HepG2 (cell line): ENCODE results near the gene ELF1. TPM values are rescaled to one million over a fixed set of nuclear protein-coding genes. Genes with fewer than 3 reads are reported as not detected.

Experiments used
- ARNTL ChIP-seq: sonication (generic); formaldehyde crosslinking; IDR thresholded peaks from 2 replicates; pipeline ENCODE4 v1.4.0; 2020; ENCODE audit warnings: mild to moderate bottlenecking, missing genetic modification reagents
- BHLHE40 ChIP-seq: IDR thresholded peaks from 2 replicates; pipeline ENCODE4 v1.6.1; 2011; ENCODE audit warnings: low read length, improper control_type of control experiment
- CCAR2 ChIP-seq: fragments of 200-400 bp; formaldehyde crosslinking; optimal IDR thresholded peaks from 2 replicates; pipeline ENCODE3; 2018; ENCODE audit warnings: low read depth, mild to moderate bottlenecking, low read length, moderate library complexity
- EEA1 ChIP-seq: sonication (generic); formaldehyde crosslinking; IDR thresholded peaks from 2 replicates; pipeline ENCODE4 v1.5.1; 2020; ENCODE audit warnings: mild to moderate bottlenecking, missing genetic modification reagents, borderline replicate concordance
- KLF11 ChIP-seq: IDR thresholded peaks from 2 replicates; pipeline ENCODE4 v1.6.1; 2016; ENCODE audit warnings: missing compliant biosample characterization
- NFKB2 ChIP-seq: sonication (generic); formaldehyde crosslinking; IDR thresholded peaks from 2 replicates; pipeline ENCODE4 v1.4.0; 2020; ENCODE audit warnings: missing genetic modification reagents, borderline replicate concordance
- RXRB ChIP-seq: IDR thresholded peaks from 2 replicates; pipeline ENCODE4 v1.6.1; 2016; ENCODE audit warnings: borderline replicate concordance, missing genetic modification reagents, missing compliant biosample characterization
- SOX13 ChIP-seq, 3 experiments: fragments of 450-650 bp in 1 of 3; sonication (generic) in 1 of 3; formaldehyde crosslinking in 1 of 3; IDR thresholded peaks in 2 of 3; conservative IDR thresholded peaks in 1 of 3; 2 replicates each; pipeline versions ENCODE4 v1.5.0 to v1.6.1; 2016 to 2020; ENCODE audit warnings: antibody characterized with exemption in 1 of 3, mild to moderate bottlenecking in 1 of 3, missing compliant biosample characterization in 1 of 3, missing genetic modification reagents in 1 of 3, moderate library complexity in 1 of 3
- TEAD2 ChIP-seq: sonication (generic); formaldehyde crosslinking; IDR thresholded peaks from 2 replicates; pipeline ENCODE4 v1.9.0; 2021; ENCODE audit warnings: missing genetic modification reagents
- TMF1 ChIP-seq: sonication (generic); formaldehyde crosslinking; IDR thresholded peaks from 2 replicates; pipeline ENCODE4 v1.8.1; 2022; ENCODE audit warnings: low read depth, missing genetic modification reagents
- U2AF1 ChIP-seq: fragments of 200-400 bp; formaldehyde crosslinking; optimal IDR thresholded peaks from 2 replicates; pipeline ENCODE3; 2017; ENCODE audit warnings: mild to moderate bottlenecking, low read depth, low read length
- ZBTB7B ChIP-seq: sonication (generic); formaldehyde crosslinking; IDR thresholded peaks from 2 replicates; pipeline ENCODE4 v1.4.0; 2020; ENCODE audit warnings: missing genetic modification reagents
- ZFP36 ChIP-seq: fragments of 150-350 bp; IDR thresholded peaks from 2 replicates; pipeline ENCODE4 v1.6.1; 2018; ENCODE audit warnings: borderline replicate concordance, low read length, low read depth; ENCODE audit not compliant: partially characterized antibody
- ZFP36L1 ChIP-seq: sonication (generic); formaldehyde crosslinking; IDR thresholded peaks from 2 replicates; pipeline ENCODE4 v1.8.0; 2022; ENCODE audit warnings: mild to moderate bottlenecking, missing genetic modification reagents, moderate library complexity
- ZNF672 ChIP-seq: sonication (generic); formaldehyde crosslinking; IDR thresholded peaks from 2 replicates; pipeline ENCODE4 v1.8.1; 2022; ENCODE audit warnings: missing genetic modification reagents
- ZNF747 ChIP-seq: sonication (generic); formaldehyde crosslinking; IDR thresholded peaks from 2 replicates; pipeline ENCODE4 v1.8.1; 2023; ENCODE audit warnings: missing genetic modification reagents, mild to moderate bottlenecking, borderline replicate concordance
- ZNF800 ChIP-seq: sonication (generic); formaldehyde crosslinking; IDR thresholded peaks from 2 replicates; pipeline ENCODE4 v1.4.0; 2020; ENCODE audit warnings: missing genetic modification reagents
- ZNF83 ChIP-seq: sonication (generic); formaldehyde crosslinking; IDR thresholded peaks from 2 replicates; pipeline ENCODE4 v1.4.0; 2020; ENCODE audit warnings: missing genetic modification reagents, mild to moderate bottlenecking, borderline replicate concordance
- polyA plus RNA-seq, 8 experiments: library from polyadenylated mRNA; depleted of rRNA in 3 of 8; stranded (reverse) in 7 of 8; unstranded in 1 of 8; fragments of >200 nt; fragmentation: Illumina TruSeq in 4 of 8; extraction: Trizol in 4 of 8; gene quantifications; 2 replicates each; pipeline versions ENCODE4 v1.2.1 to v1.2.3, GENCODE V29; 2011 to 2016; ENCODE audit warnings: low read depth in 4 of 8, missing spikeins in 1 of 8, mixed read lengths in 1 of 8; ENCODE audit not compliant: insufficient read depth in 1 of 8
- total RNA-seq, 5 experiments: library from RNA; depleted of rRNA; stranded (reverse); fragments of >200 nt; fragmentation: Illumina TruSeq; extraction: Trizol; gene quantifications; 2 replicates each; pipeline ENCODE4 v1.2.3, GENCODE V29; 2016; ENCODE audit warnings: low read depth in 1 of 5
- TF ChIP-seq, protein P1 (sequence below): IDR thresholded peaks from 2 replicates; pipeline ENCODE4 v1.6.1; 2016
- TF ChIP-seq, protein P2 (sequence below): sonication (generic); formaldehyde crosslinking; IDR thresholded peaks from 2 replicates; pipeline ENCODE4 v1.4.0; 2020; ENCODE audit warnings: low read depth, missing genetic modification reagents

Gene ELF1
- total and polyA plus RNA-seq, 2 of the 13 experiments (the other 11 are each of a cell fraction or from before 2014, with no cell fraction given) = 24.6 to 71.5 TPM

- 0 out of 2 replicates have a peak, but pooled peaks have one; percentile 12 for TF ChIP-seq RXRB (CRISPR knock-in tag)
- no peak for TF ChIP-seq EEA1 (CRISPR knock-in tag)
- no peak for TF ChIP-seq ZNF800 (CRISPR knock-in tag)
- TF ChIP-seq ZFP36L1 = no peak
- TF ChIP-seq, protein P1, sequence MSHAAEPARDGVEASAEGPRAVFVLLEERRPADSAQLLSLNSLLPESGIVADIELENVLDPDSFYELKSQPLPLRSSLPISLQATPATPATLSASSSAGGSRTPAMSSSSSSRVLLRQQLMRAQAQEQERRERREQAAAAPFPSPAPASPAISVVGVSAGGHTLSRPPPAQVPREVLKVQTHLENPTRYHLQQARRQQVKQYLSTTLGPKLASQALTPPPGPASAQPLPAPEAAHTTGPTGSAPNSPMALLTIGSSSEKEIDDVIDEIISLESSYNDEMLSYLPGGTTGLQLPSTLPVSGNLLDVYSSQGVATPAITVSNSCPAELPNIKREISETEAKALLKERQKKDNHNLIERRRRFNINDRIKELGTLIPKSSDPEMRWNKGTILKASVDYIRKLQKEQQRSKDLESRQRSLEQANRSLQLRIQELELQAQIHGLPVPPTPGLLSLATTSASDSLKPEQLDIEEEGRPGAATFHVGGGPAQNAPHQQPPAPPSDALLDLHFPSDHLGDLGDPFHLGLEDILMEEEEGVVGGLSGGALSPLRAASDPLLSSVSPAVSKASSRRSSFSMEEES = no peak
- no peak for TF ChIP-seq ZNF672 (CRISPR knock-in tag)
- TF ChIP-seq ZFP36 = no peak
- TF ChIP-seq, protein P2, sequence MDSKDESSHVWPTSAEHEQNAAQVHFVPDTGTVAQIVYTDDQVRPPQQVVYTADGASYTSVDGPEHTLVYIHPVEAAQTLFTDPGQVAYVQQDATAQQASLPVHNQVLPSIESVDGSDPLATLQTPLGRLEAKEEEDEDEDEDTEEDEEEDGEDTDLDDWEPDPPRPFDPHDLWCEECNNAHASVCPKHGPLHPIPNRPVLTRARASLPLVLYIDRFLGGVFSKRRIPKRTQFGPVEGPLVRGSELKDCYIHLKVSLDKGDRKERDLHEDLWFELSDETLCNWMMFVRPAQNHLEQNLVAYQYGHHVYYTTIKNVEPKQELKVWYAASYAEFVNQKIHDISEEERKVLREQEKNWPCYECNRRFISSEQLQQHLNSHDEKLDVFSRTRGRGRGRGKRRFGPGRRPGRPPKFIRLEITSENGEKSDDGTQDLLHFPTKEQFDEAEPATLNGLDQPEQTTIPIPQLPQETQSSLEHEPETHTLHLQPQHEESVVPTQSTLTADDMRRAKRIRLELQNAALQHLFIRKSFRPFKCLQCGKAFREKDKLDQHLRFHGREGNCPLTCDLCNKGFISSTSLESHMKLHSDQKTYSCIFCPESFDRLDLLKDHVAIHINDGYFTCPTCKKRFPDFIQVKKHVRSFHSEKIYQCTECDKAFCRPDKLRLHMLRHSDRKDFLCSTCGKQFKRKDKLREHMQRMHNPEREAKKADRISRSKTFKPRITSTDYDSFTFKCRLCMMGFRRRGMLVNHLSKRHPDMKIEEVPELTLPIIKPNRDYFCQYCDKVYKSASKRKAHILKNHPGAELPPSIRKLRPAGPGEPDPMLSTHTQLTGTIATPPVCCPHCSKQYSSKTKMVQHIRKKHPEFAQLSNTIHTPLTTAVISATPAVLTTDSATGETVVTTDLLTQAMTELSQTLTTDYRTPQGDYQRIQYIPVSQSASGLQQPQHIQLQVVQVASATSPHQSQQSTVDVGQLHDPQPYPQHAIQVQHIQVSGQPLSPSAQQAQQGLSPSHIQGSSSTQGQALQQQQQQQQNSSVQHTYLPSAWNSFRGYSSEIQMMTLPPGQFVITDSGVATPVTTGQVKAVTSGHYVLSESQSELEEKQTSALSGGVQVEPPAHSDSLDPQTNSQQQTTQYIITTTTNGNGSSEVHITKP (CRISPR knock-in tag) = no peak
- TF ChIP-seq SOX13 (IDR thresholded peaks at IDR 0.05) = no peak; the same call in 1 of the 2 replicates
- TF ChIP-seq SOX13 (CRISPR knock-in tag; conservative IDR thresholded peaks at IDR 0.05 in 1 of 2, IDR thresholded peaks at IDR 0.05 in 1 of 2) = peak in 1 of 2 experiments; percentile 73; a peak in 1 of 4 replicates
- no peak for TF ChIP-seq CCAR2
- no peak for TF ChIP-seq NFKB2
- TF ChIP-seq ZNF83 (CRISPR knock-in tag) = no peak
- TF ChIP-seq TMF1 (CRISPR knock-in tag) = no peak
- TF ChIP-seq ZBTB7B (CRISPR knock-in tag) = no peak
- TF ChIP-seq U2AF1 = no peak
- TF ChIP-seq ZNF747 (CRISPR knock-in tag) = no peak
- TF ChIP-seq BHLHE40 = no peak
- TF ChIP-seq ARNTL (CRISPR knock-in tag) = no peak
- TF ChIP-seq TEAD2 (CRISPR knock-in tag) = no peak
- TF ChIP-seq KLF11 (CRISPR knock-in tag) = no peak
These were observed 123.6 kb downstream of the ELF1 start (continued) for GRCh38 chr13:40895227-40896184.
